ENCODE measurements around the gene RNF26. TPM values are rescaled to one million over a fixed set of nuclear protein-coding genes. Genes with fewer than 3 reads are reported as not detected.
A peak's percentile ranks its signal among the peaks of the same experiment; 100 is the strongest.

Gene RNF26
- total and polyA plus RNA-seq, 2 of the 13 experiments (the other 11 are each of a cell fraction or from before 2014, with no cell fraction given): 11.9 to 26.3 TPM

- H3K79me2 ChIP-seq (ENCODE audit: insufficient read depth, low read length): peaks cover 20% of the 10 kb centered on the region
- intact Hi-C loops (cut with micrococcal nuclease; ENCODE audit: unreplicated experiment) (no loop called here), in situ Hi-C loops (cut with HindIII; ENCODE audit: extremely low pct_ligation_motif_present, low pct_unique_long_range_greater_than_20kb) (no loop called here)
- no peak overlapping the region for H3K9ac ChIP-seq (ENCODE audit: insufficient read depth, low read depth, low read length)
- ChIA-PET POLR2A (no interaction called here), CTCF (ENCODE audit: low intra/inter-chr PET ratio, low total read pairs) (no interaction called here)
- no TSS peak for BruUV-seq (replicated peaks)
- WGBS (ENCODE audit: low lambda C conversion rate): 91% methylated on average over 5 of the region's 6 CpGs
- H3K4me3 ChIP-seq (replicated peaks in 1 of 3; ENCODE audit: insufficient read depth in 1 of 3, low read depth in 2 of 3, low read length in 3 of 3): no peak overlapping the region
- H3K27ac ChIP-seq (ENCODE audit: extremely low read length, insufficient read depth, low read length): peak overlapping the region; percentile 1
- FAIRE-seq: no peak
- H3K4me1 ChIP-seq (ENCODE audit: insufficient read depth, low read length): peaks cover 87% of the 10 kb centered on the region
- DNase-seq (ENCODE audit: low spot score): no peak
- no peaks in the 10 kb centered on the region; the same call in 1 of the 2 replicates for H4K20me1 ChIP-seq (ENCODE audit: insufficient read depth, low read length)
- no peak overlapping the region for H3K4me2 ChIP-seq (ENCODE audit: low read depth, low read length)
- no peaks in the 10 kb centered on the region for H3K9me3 ChIP-seq (ENCODE audit: low read length)
- H2AFZ ChIP-seq (ENCODE audit: low read length): no peak overlapping the region
- no peak for TF ChIP-seq ZNF12 (CRISPR knock-in tag; IDR thresholded peaks at IDR 0.05)
- no peak for TF ChIP-seq GTF3A (CRISPR knock-in tag; conservative IDR thresholded peaks at IDR 0.05)
- TF ChIP-seq ZNF83 (CRISPR knock-in tag; IDR thresholded peaks at IDR 0.05; ENCODE audit: borderline replicate concordance): no peak
- no peak for TF ChIP-seq ZNF891 (CRISPR knock-in tag; IDR thresholded peaks at IDR 0.05)
- no peak for TF ChIP-seq CBFB (CRISPR knock-in tag; IDR thresholded peaks at IDR 0.05)
- TF ChIP-seq ZFX (CRISPR knock-in tag; IDR thresholded peaks at IDR 0.05; ENCODE audit: low read depth): no peak
- no peak for TF ChIP-seq ZNF414 (CRISPR knock-in tag; IDR thresholded peaks at IDR 0.05)
- TF ChIP-seq, protein P1, sequence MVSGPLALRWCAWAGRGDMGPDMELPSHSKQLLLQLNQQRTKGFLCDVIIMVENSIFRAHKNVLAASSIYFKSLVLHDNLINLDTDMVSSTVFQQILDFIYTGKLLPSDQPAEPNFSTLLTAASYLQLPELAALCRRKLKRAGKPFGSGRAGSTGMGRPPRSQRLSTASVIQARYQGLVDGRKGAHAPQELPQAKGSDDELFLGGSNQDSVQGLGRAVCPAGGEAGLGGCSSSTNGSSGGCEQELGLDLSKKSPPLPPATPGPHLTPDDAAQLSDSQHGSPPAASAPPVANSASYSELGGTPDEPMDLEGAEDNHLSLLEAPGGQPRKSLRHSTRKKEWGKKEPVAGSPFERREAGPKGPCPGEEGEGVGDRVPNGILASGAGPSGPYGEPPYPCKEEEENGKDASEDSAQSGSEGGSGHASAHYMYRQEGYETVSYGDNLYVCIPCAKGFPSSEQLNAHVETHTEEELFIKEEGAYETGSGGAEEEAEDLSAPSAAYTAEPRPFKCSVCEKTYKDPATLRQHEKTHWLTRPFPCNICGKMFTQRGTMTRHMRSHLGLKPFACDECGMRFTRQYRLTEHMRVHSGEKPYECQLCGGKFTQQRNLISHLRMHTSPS (CRISPR knock-in tag; IDR thresholded peaks at IDR 0.05; ENCODE audit: low read depth): no peak
- no peak for TF ChIP-seq FOXA1 (IDR thresholded peaks at IDR 0.05)
- no peak for TF ChIP-seq FOXA1 (CRISPR knock-in tag; IDR thresholded peaks at IDR 0.05)
- TF ChIP-seq KDM2A (CRISPR knock-in tag; IDR thresholded peaks at IDR 0.05; ENCODE audit: borderline replicate concordance, low read depth): no peak
- TF ChIP-seq AKAP8 (CRISPR knock-in tag; IDR thresholded peaks at IDR 0.05): no peak
- TF ChIP-seq, protein P2, sequence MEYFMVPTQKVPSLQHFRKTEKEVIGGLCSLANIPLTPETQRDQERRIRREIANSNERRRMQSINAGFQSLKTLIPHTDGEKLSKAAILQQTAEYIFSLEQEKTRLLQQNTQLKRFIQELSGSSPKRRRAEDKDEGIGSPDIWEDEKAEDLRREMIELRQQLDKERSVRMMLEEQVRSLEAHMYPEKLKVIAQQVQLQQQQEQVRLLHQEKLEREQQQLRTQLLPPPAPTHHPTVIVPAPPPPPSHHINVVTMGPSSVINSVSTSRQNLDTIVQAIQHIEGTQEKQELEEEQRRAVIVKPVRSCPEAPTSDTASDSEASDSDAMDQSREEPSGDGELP (IDR thresholded peaks at IDR 0.05; ENCODE audit: borderline replicate concordance, low read depth): no peak
- no peak for TF ChIP-seq ATF7-NPFF (CRISPR knock-in tag; IDR thresholded peaks at IDR 0.05; ENCODE audit: low read depth)
- TF ChIP-seq ZBTB10 (CRISPR knock-in tag; IDR thresholded peaks at IDR 0.05; ENCODE audit: borderline replicate concordance): no peak
- TF ChIP-seq ARNT (IDR thresholded peaks at IDR 0.05): no peak
- TF ChIP-seq LCORL (IDR thresholded peaks at IDR 0.05): no peak
- TF ChIP-seq LCORL (CRISPR knock-in tag; IDR thresholded peaks at IDR 0.05): no peak
- ATAC-seq: no peak
- no peaks in the 10 kb centered on the region for H3K27me3 ChIP-seq (ENCODE audit: control insufficient read depth in 1 of 2, insufficient read depth in 2 of 2, low read length in 2 of 2)
- no peaks in the 10 kb centered on the region for H3K36me3 ChIP-seq (replicated peaks in 1 of 2; ENCODE audit: control insufficient read depth in 1 of 2, insufficient read depth in 2 of 2, low read length in 2 of 2)
Observed at GRCh38 chr11:119365071-119365591, 30.8 kb downstream of the RNF26 start.
